ENCODE results near the gene TBKBP1.
"Not testable (repeated sequence)": the region's sequence is repeated elsewhere in the genome, so short reads cannot be mapped to it uniquely, and the experiment has no call there.

Gene TBKBP1

GRCh38 chr17:47676199-47676472, 17.8 kb upstream of the TBKBP1 start:
- ChIA-PET POLR2A (interaction anchor here (0.7 to 0.9 kb wide), 2 partner anchors 10 to 11 kb away, joined by 4 read pairs; no protein-coding TSS in a partner anchor), CTCF (interaction anchor here (1.0 to 7.2 kb wide), 6 partner anchors 11 to 42 kb away, joined by 3 to 88 read pairs (median 4); no protein-coding TSS in a partner anchor)
- DNase-seq (ENCODE audit: extremely low spot score): no peak
- TF ChIP-seq CTCF (IDR thresholded peaks at IDR 0.05; ENCODE audit: control extremely low read depth, extremely low read depth, low read depth, missing control alignments): no peak

GRCh38 chr17:47676510-47677165, 17.3 kb upstream of the TBKBP1 start:
- no peak for DNase-seq (ENCODE audit: extremely low spot score)
- POLR2A ChIA-PET: interaction anchor here (0.5 to 0.9 kb wide), 3 partner anchors 10 to 62 kb away, joined by 3 to 4 read pairs (median 4); no protein-coding TSS in a partner anchor

GRCh38 chr17:47678196-47678595, 15.8 kb upstream of the TBKBP1 start:
- CTCF ChIA-PET: interaction anchor here (0.7 to 7.2 kb wide), 7 partner anchors 13 to 63 kb away, joined by 3 to 88 read pairs (median 4); no protein-coding TSS in a partner anchor
- POLR2A ChIA-PET: interaction anchor here (0.9 to 1.0 kb wide), 2 partner anchors 11 to 29 kb away, joined by 6 read pairs; no protein-coding TSS in a partner anchor
- no peak for DNase-seq (ENCODE audit: extremely low spot score)
- TF ChIP-seq CTCF (IDR thresholded peaks at IDR 0.05; ENCODE audit: control extremely low read depth, extremely low read depth, low read depth, missing control alignments): no peak

More at GRCh38 chr17:47676510-47677165, 17.3 kb upstream of the TBKBP1 start:
- no peak for TF ChIP-seq CTCF (IDR thresholded peaks at IDR 0.05; ENCODE audit: control extremely low read depth, extremely low read depth, low read depth, missing control alignments)
- CTCF ChIA-PET: interaction anchor here (1.0 to 7.2 kb wide), 6 partner anchors 11 to 41 kb away, joined by 3 to 88 read pairs (median 4); no protein-coding TSS in a partner anchor

- POLR2A ChIA-PET: no interaction called here
Observed at GRCh38 chr17:47682138-47682537, 11.8 kb upstream of the TBKBP1 start.

GRCh38 chr17:47682727-47683126, 11.2 kb upstream of the TBKBP1 start:
- POLR2A ChIA-PET; DNase-seq (ENCODE audit: extremely low spot score): not testable (repeated sequence)
- CTCF ChIA-PET: interaction anchor here (7.2 kb wide), 1 partner anchor 18 kb away, joined by 88 read pairs; no protein-coding TSS in a partner anchor

More at GRCh38 chr17:47682138-47682537, 11.8 kb upstream of the TBKBP1 start:
- DNase-seq (ENCODE audit: extremely low spot score): no peak
- TF ChIP-seq CTCF (IDR thresholded peaks at IDR 0.05; ENCODE audit: control extremely low read depth, extremely low read depth, low read depth, missing control alignments): no peak
- CTCF ChIA-PET: interaction anchor here (7.2 kb wide), 1 partner anchor 17 kb away, joined by 88 read pairs; no protein-coding TSS in a partner anchor

GRCh38 chr17:47684025-47684424, 9.9 kb upstream of the TBKBP1 start:
- POLR2A ChIA-PET: interaction anchor here (0.7 kb wide), 1 partner anchor 494 kb away, joined by 3 read pairs; no protein-coding TSS in a partner anchor

More at GRCh38 chr17:47684025-47684424, 9.9 kb upstream of the TBKBP1 start:
- TF ChIP-seq CTCF (IDR thresholded peaks at IDR 0.05; ENCODE audit: control extremely low read depth, extremely low read depth, low read depth, missing control alignments): no peak
- CTCF ChIA-PET: interaction anchor here (1.0 kb wide), 1 partner anchor 12 kb away, joined by 3 read pairs; no protein-coding TSS in a partner anchor
- no peak for DNase-seq (ENCODE audit: extremely low spot score)
